ENCODE data around the gene TACC3.

Gene TACC3

DNA sequence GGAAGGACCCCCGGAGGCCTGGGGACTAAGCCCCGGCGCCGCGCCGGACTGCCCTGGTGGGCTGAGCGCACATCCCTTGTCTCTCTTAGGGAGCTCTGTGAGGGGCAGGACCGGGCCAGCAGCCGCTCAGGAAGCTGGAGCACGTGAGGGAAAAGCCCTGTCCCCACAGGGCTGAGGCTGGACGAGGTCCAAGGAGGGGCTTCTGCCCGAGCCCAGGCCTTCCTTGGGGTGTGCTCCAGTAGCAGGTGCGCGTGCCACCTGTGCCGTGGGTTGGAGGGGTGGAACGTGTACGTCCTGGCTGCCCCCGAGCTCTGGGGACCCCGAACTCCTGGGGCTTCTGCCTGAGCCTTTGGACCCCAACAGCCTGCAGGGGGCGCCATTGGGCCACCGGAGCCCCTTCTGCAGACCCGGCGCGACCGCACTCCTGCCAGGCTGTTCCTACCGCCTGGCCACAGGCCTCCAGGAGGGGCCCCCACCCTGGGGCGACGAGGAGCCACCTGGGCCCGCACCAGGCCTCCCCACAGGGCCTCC, 27.2 kb downstream of the TACC3 start:
- DNase-seq, result peak; percentile 70

DNA sequence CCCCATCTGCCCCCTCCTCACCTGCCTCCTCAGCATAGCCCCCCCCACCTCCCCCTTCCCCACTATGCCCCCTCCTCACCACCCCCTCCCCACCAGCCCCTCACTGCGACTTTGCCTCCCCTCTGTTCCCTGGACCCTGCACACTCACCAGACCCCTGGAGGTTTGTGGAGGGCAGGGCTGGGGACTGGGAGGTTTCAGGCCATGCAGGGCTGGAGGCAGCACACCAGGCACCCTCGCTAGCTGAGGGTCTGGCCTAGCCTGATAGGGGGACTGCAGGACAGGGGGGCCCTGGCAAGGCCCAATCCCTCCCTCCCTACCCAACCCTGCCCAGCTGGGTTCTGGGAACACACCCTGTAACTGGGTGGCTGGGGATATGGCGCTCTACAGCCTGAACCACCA, 28.0 kb downstream of the TACC3 start:
- no peak for DNase-seq

DNA sequence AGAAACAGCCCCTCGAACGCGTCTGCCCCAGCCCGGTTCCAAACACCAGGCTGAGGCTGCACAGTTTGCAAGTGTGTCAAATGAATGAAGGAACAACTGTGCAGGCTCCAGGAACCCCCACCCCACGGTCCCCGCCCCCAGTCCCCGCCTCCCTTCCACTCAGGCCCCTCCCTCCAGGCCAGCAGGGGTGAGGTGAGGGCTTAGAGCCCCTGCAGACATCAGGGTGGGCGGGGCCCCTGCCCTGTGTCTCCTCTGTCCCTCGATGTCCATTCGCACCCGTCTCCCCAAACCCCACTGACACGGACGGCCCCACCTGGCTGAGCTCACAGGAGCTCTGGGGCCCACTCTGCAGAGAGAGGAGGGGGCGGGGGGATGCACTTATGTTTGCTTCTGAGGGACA, 28.5 kb downstream of the TACC3 start:
- no peak for DNase-seq

DNA sequence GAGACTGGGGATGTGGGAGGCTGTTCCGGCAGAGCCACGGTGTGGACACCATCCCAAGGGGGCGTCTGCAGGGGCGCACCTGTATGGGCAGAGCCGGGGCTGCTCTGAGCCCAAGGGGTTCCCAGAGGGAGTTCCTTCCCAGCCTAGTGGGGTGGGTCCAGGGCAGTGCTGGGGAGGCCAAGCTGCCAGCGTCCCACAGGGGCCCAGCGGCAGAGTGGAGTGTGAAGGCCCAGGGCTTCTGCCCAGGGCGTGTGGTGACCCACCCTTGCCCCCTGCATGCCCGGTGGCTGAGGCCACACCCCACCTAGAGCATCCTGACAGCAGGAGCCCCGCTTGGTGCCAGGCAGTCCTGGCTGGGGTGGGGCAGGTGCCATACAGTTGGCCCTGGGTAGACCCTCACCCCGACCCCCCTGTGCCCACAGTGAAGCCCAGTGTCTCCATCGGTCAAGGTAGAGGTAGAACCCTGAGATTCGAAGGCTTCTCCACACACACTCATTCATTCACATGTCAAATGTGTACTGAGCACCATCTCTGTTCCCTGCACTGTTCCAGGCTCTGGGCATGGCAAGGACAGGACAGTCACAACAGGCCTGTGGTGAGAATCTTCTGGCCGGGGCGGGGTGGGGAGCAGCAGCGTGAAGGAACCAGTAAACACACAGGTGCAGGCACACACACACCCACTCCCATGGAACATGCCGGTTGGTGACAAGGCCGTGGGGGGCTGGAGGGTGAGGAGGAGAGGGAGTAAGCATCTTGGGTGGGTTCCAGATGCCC, 29.2 kb downstream of the TACC3 start:
- DNase-seq, result no peak

DNA sequence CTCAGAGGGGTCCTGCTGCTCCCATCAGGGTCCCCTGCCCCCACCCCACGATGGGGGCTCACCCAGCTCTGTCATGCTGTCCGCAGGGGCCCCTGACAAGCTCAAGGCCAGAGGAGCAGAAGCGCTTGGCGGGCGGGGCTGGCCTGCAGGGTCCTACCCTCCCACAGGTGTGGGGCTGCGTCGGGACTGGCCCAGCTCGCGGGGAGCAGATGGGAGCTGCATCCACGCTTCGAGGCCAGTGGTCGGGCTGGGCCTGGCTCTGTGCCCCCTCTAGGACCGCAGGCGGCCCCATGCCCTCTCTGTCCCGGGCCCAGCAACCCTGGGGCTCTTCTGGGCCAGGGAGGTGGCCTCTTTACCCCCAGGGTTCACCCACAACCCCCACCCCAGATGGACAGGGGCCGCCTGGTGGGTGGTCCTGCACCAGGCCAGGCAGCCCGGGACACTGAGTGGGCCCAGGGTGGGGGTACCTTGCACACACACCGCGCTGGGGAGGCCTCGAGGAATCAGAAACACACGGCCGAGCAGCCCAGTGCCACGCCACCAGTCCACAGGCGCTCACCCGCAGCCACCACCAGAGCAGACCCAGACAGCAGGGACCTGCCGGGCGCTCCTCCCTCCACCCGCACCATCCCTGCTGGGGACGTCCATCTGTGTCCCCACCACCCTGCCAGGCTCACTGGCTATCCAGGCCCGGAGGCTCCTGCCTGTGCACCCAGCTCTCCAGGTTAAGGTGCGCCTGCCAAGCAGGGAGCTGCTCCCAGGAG, 30.0 kb downstream of the TACC3 start:
- DNase-seq, result no peak

DNA sequence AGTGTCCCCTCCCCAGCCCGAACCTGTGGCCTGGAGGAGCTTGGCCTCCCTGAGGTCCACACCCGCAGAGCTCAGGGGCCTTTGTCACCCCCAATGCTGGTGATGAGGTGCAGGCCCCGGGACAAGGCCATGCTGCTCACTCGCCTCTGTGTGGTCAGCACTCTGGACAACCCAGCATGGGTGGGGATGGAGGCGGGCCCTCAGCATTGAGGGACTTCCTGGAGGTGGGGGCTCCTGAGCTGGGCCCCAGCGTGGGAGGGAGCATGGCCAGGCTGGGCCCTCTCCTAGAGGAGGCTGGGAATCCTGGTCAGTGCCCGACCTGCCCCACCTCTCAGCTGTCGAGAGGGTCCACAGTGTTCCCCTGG, 30.6 kb downstream of the TACC3 start:
- no peak for DNase-seq

DNA sequence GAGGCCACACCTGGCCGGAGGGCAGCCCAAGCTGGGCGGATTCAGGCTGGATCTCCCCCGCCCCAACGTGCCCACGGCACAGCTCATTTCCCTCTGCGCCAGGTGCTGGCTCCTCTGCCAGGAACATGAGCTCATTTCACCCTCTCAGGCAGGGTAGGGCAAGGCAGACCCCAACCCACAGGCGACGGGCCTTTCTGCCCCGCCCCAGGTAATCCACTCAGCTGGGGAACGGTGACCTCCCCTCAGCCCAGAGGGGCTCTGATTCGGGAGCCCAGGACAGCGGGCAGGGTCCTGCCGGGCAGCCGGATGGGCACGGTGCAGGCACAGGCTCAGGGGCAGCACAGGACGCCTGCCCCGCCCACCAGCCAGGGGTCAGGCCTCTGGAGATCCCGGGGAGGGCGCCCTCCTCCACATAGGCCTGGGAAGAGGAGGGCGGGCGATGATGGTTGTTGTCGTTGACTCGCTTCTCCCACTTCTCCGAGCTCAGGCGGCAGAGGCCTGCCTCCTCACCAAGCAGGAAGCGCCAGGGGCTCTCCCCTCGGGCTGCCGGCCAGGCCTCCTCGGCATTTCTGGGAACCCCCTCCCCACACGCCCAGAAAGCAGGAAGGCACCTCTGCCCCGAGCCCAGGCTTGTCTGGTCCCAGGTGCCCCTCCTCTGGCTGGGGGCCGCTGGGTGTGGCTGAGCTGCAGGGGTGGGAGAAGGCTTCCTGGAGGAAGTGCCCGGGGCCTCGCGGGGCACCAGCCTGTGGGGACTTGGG, 31.1 kb downstream of the TACC3 start:
- DNase-seq, result no peak

DNA sequence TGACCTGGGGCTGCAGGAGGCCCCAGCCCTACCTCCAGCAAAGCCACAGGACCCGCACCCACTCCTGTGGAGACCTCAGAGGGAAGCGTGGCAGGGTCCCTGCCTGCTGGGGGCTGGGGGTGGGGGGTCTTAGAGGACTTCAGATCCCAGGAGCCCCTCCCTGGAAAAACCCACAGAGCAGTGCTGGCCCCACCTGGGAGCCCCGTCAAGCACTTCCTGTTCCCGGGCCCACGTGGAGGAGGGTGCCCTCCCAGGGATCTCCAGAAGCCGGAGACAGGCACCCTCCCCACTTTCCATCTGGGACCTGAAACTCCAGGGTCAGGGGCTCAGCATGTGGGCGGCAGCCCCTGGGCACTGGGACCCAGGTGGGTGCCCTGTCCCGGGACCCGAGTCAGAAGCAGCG, 32.0 kb downstream of the TACC3 start:
- DNase-seq, result no peak

DNA sequence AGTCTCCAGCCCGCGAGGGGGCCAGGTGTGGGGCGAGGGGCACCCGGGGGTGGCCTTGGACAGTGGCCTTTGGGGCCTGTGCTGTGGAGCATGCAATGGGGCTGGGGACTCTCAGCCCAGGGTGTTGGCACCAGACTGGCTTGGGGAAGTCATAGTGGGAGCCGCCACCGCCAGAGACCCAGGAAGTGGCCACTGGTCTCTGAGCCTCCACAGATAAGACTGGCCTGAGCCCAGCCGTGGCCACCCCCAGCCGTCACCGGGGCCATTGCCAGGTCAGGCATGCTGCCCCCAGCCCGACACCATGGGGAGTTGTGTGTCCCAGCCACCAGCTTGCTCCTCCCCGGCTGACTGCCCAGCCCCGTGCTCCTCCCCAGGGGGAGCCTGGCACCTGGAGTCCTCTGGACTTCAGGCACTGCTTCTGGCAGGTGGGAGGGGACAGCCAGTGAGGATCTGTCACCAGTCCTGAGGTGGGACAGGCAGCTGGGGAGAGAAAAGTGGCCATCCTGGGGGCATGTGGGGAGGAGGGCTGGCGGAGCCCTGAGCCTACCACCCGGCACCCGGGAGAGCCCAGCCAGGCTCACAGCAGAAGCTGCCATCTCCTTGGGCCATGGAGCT, 32.5 kb downstream of the TACC3 start:
- no peak for DNase-seq

DNA sequence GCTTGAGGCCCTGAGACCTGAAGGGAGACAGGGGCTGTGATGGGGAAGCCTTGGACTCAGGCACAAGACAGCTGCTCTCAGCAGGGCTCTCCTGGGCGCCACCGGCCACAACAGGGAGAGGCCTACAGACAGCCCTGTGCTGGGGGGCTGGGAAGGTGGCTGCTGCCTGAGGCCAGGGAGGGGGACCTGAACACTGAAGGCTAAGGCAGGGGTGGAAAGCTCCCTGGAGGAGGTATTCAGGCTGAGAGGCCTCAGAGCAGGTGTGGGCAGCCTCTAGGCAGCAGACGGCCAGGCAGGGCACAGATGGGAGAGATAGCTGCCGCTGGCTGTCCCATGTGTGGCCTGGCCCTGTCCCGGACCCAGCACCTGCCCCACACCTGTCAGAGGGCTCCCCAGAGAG, 33.0 kb downstream of the TACC3 start:
- no peak for DNase-seq

DNA sequence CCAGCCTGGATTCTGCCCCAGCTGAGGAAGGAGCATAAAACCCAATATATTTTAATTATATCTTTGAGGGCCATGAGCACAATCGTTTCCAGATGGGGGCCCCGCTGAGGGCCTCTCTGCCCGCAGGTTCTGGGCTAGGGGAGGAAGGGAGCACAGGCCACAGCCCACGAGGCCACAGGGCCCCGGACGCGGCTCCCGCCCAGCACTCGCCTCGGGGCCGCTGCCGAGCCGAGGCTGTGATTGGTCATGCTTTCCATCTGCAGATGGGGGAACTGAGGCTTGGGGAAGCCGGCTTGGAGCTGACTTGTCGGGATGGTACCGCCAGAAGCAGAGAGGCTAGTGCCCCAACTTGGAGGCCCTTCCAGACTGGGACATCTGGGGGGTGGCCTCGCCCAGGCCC, 34.0 kb downstream of the TACC3 start:
- DNase-seq, result no peak

DNA sequence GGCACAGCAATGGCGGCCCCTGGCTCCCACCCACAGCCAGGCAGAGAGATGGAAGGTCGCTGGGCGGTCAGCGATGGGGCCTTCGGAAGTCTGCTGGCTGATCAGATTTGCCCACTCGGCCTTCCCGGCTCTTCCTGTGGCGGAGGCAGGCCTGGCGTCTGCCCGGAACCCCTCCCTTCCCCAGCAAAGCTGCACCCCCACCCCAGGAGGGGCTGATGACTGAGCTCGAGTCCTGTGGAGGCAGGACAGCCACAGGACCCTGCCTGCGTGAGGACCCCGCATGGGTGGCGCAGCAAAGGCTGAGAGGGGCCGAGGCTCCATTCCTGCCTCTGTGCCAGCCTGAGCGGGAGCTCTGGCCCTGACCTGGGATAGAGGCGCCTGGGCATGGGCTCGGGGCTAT, 34.8 kb downstream of the TACC3 start:
- no peak for DNase-seq

DNA sequence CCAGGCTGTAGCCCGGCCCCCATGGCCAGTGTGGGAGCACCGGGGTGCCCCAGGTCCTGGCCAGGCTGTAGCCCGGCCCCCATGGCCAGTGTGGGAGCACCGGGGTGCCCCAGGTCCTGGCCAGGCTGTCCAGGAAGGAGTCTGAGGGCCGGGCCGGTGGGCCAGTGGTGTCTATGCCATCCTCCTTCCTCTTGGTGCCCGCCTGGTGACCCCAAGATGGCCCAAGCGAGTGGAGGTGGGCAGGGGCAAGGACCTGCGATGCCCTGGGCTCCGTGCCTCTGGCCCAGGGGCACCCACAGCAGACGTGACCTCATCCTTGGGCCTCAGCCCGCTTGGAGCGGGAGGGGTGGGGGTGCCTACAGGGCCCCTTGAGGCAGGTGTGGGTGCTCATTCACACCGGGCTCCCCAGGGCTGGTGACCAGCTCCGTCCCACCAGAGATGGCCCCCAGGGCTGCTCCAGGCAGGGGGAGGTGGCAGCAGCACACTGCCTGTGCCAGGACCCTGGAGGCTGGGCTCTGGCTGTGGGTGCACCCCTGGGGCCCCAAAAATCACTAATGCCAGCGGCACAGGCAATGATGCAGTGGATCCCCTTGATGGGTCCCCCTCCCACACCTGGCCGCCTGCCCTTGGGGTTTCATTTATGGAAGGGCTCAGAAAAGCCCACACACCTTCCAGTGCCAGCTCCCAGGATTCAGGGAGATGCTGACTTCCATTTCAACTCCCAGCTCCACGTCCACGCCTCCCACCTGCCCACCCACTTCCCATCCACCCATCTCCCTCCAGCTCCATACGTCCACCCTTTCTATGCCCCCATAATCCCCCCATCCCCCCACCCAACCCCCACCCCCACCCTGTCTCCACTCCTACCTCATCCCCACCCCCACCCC, 35.8 kb downstream of the TACC3 start:
- DNase-seq, result no peak

DNA sequence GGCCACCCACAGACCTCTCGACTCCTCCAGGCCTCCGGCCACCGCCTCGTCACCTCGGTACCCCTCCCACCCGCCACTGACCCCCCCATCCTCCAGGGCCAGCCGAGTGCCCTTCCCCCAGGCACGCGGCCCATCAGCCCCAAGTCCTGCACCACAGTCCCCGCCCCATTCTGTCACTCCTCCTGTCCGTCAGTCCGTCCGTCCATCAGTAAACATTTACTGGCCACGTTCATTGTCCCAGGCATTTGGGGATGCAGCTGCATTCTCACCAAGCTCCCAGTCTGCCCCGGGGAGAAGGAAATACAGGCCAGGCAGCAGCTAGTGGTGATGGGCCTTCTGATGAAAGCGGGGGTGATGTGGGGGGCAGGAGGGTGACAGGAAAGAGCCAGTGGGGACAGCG, 36.5 kb downstream of the TACC3 start:
- DNase-seq, result no peak

DNA sequence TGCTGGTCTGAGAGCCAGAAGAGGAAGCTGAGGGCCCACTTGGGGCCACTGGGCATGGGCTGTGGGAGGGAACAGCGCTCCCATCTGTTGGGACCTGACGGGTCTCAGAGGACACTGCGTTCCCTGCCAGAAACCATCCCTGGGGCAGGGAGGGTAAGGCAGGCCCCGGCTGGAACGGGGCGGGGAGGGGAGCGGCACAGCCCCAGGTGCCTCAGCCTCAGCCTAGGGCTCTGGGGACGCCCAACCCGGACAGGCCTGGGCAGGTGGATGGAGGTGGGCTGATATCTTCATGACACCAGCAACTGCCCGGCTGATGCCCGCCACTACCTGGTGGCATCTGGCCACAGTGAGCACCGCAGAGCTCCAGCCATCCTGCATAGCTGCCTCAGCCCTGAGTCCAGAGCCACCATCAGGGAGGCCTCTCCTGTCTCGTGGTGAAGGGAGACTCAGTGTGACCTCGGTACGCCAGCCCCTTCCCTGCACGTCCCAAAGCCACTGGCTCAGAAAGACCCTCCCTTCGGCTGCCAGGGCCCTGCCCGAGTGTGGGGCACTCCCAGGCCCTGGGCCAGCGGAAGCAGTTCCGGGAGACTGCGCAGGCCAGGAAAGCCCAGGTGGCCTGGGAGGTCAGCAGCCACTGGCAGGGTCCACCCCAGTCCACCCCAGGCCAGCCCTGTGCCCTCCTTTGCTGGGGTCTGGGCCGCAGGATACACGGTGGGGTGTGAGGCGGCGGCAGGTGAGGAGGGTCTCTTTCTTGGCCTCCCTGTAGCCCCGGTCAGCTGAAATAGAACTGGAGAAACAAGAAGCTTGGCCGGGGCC, 37.2 kb downstream of the TACC3 start:
- DNase-seq, result no peak

DNA sequence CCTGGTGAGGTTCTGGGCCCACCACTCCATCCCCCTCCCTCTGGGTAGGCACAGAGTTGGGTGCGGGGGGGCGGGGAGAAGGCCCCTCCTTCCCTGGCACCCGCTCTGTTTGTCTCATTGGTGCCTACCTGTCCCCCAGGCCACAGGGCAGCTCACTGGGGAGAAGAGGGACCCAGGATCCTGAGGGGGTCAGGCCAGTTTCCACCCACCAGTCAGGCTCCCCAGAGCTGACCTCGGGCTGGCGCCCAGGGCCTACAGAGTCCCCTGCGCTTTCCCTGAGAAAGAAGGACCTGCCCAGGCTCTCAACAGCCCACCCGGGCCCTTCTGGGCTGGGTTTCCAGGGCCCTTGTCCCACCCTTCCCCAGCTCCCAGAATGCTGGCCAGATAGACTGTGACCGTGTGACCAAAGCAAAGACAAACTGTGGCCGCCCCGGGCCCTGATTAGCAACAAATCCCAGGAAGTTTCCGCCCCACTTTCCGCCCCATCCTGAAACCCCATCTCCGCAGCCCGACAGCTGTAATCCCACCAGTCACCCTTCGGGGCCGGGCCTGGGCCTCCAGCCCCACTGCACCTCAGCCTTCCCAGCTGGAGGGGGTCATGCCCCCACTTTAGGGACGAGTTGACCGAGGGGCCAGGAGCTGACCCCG, 38.0 kb downstream of the TACC3 start:
- DNase-seq, result no peak

DNA sequence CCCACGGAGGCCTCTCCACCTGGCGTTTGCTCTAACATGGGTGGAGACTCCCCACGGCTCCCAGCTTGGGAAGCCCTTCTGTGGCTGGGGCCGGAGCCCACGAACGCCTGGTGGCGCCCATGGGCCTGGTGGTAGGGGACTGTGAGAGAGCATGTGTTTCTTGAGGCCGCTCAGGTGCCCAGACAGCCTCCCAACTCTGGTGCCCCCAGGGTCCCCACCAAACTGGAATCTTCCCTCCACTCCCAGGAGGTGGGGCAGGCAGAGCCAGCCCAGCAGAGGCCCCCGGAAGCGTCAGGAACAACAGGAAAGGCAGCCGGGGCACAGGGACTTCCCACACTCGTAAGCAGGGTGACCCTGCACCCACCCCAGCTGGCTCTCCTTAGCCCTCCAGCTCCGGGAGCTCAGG, 38.5 kb downstream of the TACC3 start:
- DNase-seq, result no peak

DNA sequence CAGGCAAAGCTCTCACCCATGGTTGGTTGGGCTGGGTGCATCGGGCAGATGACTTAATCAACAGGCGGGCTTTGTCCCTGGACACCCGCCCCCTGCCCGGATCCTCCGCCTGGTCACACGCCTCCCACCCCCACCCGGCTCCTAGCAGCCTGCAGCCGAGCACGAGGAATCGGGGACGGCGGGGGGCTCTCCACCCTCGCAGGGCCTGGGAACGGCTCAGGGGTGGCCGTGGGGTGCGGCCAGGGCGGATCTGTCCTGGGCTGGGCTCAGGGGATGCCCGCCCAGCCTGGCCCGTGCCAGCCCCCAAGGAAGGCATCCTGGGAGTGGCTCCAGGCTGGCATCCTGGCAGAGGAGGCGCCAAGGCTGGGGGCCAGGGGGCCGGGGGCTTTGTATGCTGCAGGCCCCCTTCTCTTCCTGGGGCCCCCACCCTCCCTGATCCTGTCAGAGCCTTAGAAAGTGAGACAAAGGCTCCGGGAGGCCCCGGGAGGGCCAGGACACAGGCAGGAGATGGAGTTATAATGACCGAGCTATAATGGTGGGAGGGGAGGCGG, 39.3 kb downstream of the TACC3 start:
- no peak for DNase-seq

DNA sequence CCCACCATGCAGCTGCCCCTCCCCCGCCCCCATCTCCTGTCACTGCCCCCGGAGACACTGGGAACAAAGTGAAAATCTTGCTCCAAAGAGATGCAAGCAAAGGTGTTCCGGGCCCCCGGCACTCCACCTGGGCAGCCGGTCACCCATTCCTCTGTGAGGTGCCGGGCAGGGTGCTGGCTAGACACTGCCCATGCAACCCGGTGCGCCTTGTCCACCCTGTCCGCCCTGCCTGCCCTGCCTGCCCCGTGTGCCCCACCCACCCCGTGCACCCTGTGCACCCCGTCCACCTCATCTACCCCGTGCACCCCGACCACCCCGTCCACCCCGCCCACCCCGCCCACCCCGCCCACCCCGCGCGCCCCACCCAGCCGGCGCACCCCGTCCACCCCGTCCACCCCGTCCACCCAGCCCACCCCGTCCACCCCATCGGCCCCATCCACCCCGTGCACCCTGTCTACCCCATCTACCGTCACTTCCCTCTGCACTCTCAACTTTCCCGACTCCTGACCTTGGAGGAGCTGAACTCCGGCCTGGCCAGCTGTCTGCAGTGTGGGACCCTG, 39.9 kb downstream of the TACC3 start:
- DNase-seq, result no peak

All from NK-92 treated with Interleukin-12 subunit alpha and Interleukin-12 subunit beta, amount 100 ng/mL, for 24 hours (cell line).